Measurements from ENCODE around the gene LFNG.
"Not testable (repeated sequence)": the region's sequence is repeated elsewhere in the genome, so short reads cannot be mapped to it uniquely, and the experiment has no call there.

Gene LFNG

GRCh38 chr7:2520131-2520760, 672 bp downstream of the LFNG start:
- peak in 1 of 2 experiments; percentile 62 for DNase-seq

DNA sequence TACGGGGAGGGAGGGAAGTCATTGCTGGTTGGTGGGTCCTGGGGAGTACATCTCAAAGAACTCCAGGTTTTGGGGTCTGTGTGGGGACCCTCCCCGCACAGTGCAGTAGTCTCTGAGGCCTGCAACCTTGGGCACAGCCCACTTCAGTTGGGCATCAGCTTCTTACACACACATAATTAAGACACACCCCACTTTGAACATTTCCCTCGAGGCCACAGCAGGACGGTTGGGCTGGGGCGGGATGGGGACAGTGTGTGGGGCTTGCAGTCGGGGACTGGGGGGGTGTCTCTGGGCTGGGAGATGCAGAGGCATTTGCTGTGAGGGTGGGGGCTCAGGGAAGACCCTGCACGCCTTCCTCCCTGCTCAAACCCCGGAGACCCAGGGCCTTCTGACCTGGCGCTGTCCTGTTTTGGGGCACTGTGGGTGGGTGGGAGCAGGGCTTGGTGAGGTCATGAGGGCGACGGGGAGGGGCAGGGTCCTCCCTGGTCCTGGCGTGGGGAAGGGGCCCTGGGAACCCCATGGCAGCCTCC, 1.3 kb downstream of the LFNG start:
- no peak for DNase-seq

- DNase-seq: no peak
These were observed 1.8 kb downstream of the LFNG start for GRCh38 chr7:2521341-2521745.

GRCh38 chr7:2521952-2522591, 2.5 kb downstream of the LFNG start:
- DNase-seq: no peak

- no peak for DNase-seq
These were observed 3.3 kb downstream of the LFNG start for GRCh38 chr7:2522780-2523433.

DNA sequence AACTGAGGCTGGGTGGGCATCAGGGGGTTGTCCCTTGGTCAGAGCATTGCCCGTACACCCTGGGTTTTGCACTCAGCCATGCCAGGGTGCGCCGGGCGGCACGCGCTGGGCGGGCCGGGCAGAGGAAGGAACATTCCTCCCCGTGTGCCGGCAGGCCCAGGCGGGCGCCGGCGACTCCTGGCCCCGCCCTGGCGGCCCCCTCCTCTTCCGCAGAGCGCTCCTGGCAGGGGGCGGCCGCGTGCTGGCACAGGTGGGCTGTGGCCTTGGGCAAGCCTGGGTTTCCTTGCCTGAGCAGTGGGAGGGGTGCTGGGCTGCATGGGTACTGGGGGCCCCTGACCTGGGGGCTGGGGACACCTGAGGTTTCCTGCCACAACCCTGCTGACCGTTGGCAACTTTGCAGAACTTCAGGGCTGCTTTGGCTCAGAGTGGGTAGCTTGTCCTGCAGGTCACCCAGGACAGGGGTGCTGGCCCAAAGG, 3.9 kb downstream of the LFNG start:
- no peak for DNase-seq

GRCh38 chr7:2523941-2524807, 4.6 kb downstream of the LFNG start:
- peak in 1 of 2 experiments; percentile 70 for DNase-seq

GRCh38 chr7:2524808-2525657, 5.5 kb downstream of the LFNG start:
- no peak for DNase-seq

DNA sequence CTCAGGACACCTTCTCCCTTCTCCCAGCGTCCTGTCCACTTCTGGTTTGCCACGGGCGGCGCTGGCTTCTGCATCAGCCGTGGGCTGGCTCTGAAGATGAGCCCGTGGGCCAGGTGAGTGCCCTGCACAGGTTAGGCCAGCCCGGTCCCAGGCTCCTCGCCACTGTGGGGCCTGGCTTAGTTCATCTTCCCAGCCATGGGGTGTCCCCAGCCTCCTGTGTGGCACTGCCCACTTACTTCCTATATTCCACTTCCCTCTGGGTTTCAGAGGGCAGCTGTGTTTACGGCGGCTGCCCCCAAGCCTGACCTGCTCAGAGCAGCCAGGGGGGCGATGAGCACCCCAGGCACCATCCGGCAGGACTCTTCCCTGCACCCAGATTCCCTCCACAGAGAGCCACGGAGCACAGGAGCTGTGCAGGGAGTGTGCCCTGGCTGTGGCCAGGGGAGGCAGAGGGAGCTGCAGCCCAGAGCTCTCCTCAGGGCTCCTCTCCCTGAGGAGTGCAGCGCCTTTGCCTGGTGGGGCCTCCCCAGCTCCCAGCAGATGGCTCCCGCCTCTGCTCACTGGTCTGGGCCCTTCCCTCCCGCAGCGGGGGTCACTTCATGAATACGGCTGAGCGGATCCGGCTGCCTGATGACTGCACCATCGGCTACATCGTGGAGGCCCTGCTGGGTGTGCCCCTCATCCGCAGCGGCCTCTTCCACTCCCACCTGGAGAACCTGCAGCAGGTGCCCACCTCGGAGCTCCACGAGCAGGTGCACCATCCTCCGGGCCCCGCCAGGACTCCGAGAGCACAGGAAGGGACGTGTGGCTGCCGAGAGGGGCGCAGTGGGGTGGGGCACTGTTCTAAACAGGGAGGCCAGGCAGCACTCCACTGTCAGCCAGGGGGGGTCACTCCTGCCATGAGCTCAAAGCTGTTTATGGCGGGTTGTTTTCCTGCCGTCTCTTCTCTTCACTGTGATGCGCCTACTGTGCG, 6.4 kb downstream of the LFNG start:
- DNase-seq: no peak

DNA sequence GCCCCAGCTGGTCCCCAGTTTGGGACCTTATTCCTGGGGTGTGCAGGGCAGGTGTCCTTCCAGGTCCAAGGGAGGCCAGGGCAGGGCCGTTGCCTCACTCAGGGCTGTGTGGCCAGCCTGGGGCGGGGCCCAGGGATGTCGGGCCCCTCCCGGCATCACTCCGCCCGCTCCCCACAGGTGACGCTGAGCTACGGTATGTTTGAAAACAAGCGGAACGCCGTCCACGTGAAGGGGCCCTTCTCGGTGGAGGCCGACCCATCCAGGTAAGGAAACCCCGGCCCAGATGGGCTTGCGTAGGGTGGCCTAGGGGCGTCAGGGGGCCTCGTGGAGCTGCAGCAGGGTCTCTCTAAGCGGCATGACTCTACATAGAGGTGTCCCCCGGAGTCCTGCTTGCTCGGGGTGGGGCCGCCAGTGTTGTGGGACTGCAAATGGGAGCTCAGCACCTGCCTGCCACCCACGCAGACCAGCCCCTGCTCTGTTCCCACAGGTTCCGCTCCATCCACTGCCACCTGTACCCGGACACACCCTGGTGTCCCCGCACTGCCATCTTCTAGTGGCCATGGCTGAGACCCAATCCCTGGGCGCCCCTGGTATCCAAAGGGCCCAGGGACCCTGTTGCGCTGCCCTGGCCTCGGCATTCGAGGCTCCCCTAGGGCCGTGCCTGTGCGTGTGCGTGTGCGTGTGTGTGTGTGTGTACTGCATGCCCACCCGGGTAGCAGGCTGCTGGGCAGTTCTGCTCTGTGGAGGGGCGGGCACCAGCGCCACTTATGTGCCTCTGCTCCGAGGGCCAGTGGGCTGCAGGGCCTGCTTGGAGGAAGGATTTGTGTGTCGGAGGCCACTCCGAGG, 7.3 kb downstream of the LFNG start:
- DNase-seq: no peak

DNA sequence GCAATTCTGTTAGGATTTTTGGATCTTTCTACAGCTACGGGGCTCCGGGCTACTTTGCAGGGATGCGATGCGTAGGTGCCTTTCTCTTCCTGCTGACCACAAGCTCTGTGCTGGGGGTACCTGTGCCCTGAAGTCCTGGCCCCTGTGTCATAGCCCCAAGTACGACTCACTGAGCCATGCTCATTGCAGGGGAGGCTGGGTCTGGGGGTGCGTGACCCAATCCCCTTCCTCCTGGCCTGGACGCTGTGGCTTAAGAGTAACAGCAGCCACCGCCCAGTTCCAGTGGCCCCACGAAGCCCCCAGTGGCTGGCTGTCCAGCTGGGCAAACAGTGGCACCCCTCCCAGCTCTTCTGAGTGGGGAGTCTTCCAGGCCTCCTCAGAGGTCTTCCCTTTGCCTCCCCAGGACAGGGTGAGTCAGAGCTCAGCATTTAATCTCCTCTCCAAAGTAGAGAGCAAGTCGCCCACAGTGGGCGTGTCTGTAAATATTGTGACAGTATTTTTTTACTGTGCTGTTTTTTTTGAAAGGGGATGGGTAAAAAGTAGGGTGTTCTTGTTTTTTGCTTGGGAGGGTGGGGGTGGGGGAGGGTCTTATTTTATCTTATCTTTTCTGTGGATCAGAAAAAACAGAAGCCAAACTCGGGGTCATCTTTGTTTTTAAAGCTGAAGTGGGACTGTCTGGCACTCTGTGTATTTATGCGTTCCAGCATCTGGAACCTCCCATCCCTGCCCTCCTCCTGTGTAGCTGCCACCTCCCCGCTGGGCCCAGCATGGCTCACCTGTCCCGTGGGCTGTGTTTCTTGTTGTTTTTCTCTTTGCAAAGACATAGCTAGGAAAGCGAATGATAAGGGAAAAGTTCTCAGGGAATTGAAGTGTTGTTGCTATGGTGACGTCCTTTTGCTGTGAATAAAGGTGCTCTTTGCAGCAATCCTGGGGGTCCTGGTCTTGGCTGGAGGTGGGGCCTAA, 8.2 kb downstream of the LFNG start:
- DNase-seq: peak in 1 of 2 experiments; percentile 43

DNA sequence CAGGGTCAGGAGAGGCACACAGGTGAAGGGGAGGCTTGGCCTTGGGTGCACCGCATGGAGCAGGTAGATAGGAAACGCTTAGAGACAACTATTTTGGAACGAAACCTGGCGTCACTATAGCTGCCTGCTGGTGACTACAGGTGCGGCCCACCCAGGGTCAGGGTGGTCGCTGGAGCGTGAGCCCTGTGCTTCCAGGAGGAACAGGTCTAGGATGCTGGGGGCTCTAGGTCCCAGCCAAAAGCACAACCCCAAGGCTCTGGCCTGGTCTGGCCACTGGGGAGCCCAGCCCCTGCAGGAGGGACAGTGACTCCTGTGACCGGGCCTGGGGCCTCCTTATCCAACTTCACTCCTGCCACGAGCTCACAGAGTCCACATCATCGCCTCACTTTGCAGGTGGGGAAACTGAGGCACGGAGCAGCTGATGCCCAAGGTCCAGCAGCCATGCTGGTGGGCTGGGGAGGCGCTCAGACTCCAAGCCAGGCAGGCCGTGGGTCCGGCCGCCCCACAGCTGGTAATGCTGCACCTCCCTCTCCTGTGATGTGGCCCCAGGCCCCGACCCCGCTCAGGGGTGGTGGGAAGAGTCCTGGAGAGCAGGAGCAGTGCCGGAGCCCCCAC, 9.0 kb downstream of the LFNG start:
- DNase-seq: no peak

GRCh38 chr7:2529161-2530070, 9.8 kb downstream of the LFNG start:
- peak in 1 of 2 experiments; percentile 70 for DNase-seq

GRCh38 chr7:2530071-2530987, 10.8 kb downstream of the LFNG start:
- no peak for DNase-seq

GRCh38 chr7:2530994-2531795, 11.6 kb downstream of the LFNG start:
- not testable (repeated sequence) for DNase-seq

Data from SW 1271 (cell line).